Calu3 (cell line): ENCODE data around the gene RNASE3. TPM values are rescaled to one million over a fixed set of nuclear protein-coding genes. Genes with fewer than 3 reads are reported as not detected.

Source experiments
- BruUV-seq: library from RNA; stranded (reverse); fragments of 400-500 nt; replicated peaks from 2 replicates; lab custom pipeline; 2021; lab: Mats Ljungman, UMichigan
- CTCF ChIA-PET: fragments of 300-600 bp; sonication (Branson Sonifier 250); formaldehyde crosslinking; loops from one replicate; lab custom pipeline; 2022; ENCODE audit warnings: antibody characterized with exemption; lab: Charles Lee
- DNase-seq: peaks from one replicate; pipeline ENCODE4 v3.0.0; 2022
- H3K27ac Mint-ChIP-seq: one replicate; pipeline ENCODE4 v1.8.0; 2022; ENCODE audit warnings: mixed read lengths; ENCODE audit not compliant: unreplicated experiment
- H3K27me3 Mint-ChIP-seq: one replicate; pipeline ENCODE4 v1.8.0; 2022; ENCODE audit warnings: mixed read lengths; ENCODE audit not compliant: unreplicated experiment
- H3K36me3 Mint-ChIP-seq: one replicate; pipeline ENCODE4 v1.8.0; 2022; ENCODE audit warnings: mild to moderate bottlenecking, moderate library complexity, mixed read lengths; ENCODE audit not compliant: insufficient read depth, unreplicated experiment
- H3K4me1 Mint-ChIP-seq: one replicate; pipeline ENCODE4 v1.8.0; 2022; ENCODE audit warnings: mild to moderate bottlenecking, low read depth, mixed read lengths; ENCODE audit not compliant: unreplicated experiment
- H3K4me3 Mint-ChIP-seq: one replicate; pipeline ENCODE4 v1.8.0; 2022; ENCODE audit warnings: mild to moderate bottlenecking, low read depth, moderate library complexity, mixed read lengths; ENCODE audit not compliant: unreplicated experiment
- H3K9me3 Mint-ChIP-seq: one replicate; pipeline ENCODE4 v1.8.0; 2022; ENCODE audit warnings: low read depth, mixed read lengths; ENCODE audit not compliant: unreplicated experiment
- CTCF ChIP-seq: fragments of 200-600 bp; IDR thresholded peaks from one replicate; pipeline ENCODE4 v1.8.0; 2022; ENCODE audit warnings: antibody characterized with exemption; ENCODE audit not compliant: unreplicated experiment
- intact Hi-C: fragments of 100-400 bp; cut with micrococcal nuclease; formaldehyde crosslinking; loops from one replicate; pipeline ENCODE4 v1.10.0; 2022; ENCODE audit not compliant: unreplicated experiment
- total RNA-seq: library from RNA; stranded (reverse); gene quantifications from 2 replicates; pipeline ENCODE4 v1.2.3, GENCODE V29; 2022

RNASE3 gene
- total RNA-seq, 1 experiment from 2014 or later = not detected

DNA sequence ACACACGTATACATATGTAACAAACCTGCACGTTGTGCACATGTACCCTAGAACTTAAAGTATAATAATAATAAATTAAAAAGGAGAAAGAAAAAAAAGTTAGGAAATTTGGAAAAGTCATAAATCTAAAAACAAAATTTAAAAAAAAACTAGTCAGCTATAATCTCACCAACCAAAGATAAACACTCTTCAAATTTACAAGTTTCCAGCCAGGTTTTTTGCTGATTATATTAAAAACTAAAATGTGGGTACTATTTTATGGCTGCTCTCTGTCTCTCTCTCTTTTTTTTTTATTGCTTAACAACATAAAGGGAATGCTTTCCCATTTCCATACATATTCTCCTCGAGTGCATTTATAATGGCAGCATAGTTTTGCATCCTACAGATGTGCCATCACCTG, 25.0 kb upstream of the RNASE3 start:
- TF ChIP-seq CTCF = no peak
- DNase-seq = no peak
- H3K27ac Mint-ChIP-seq = no peak overlapping the region
- no TSS peak for BruUV-seq
- H3K27me3 Mint-ChIP-seq = peaks cover 48% of the 10 kb centered on the region
- no peaks in the 10 kb centered on the region for H3K4me1 Mint-ChIP-seq
- no peaks in the 10 kb centered on the region for H3K9me3 Mint-ChIP-seq
- intact Hi-C loops = no loop called here
- CTCF ChIA-PET = no interaction called here
- no peaks in the 10 kb centered on the region for H3K36me3 Mint-ChIP-seq
- H3K4me3 Mint-ChIP-seq = no peak overlapping the region

- peak; percentile 17 for DNase-seq
- CTCF ChIA-PET = no interaction called here
- no peaks in the 10 kb centered on the region for H3K4me1 Mint-ChIP-seq
Observed at GRCh38 chr14:20866963-20867362, 24.2 kb upstream of the RNASE3 start.

GRCh38 chr14:20873370-20874177, 17.6 kb upstream of the RNASE3 start:
- Mint-ChIP-seq H3K4me3 (no peak overlapping the region), H3K27ac (no peak overlapping the region)

More at GRCh38 chr14:20866963-20867362, 24.2 kb upstream of the RNASE3 start:
- BruUV-seq = no TSS peak
- no peak for TF ChIP-seq CTCF
- intact Hi-C loops = no loop called here
- no peaks in the 10 kb centered on the region for H3K36me3 Mint-ChIP-seq
- H3K27me3 Mint-ChIP-seq = peaks cover 51% of the 10 kb centered on the region
- H3K27ac Mint-ChIP-seq = no peak overlapping the region
- no peak overlapping the region for H3K4me3 Mint-ChIP-seq
- no peaks in the 10 kb centered on the region for H3K9me3 Mint-ChIP-seq

DNA sequence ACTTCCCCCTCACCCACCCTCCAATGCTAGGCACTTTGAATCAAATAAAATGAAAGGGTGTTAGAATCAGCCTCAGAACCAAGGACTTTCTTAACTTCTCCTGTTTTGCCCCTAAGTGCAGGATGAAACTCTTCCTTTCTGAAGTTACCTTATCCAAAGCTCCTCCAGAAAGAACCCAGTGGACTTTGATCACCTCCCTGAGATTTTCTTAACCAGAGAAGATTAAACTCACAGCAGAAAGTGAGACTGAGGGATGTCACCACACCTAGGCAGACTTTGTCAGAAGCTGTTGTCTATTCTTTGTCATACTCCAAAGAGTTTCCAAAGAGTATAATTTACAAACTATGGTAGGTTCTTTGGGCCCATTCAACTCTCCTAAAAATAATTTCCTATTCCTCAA, 14.2 kb upstream of the RNASE3 start:
- intact Hi-C loops = no loop called here
- no TSS peak for BruUV-seq
- Mint-ChIP-seq H3K27ac (no peak overlapping the region), H3K9me3 (no peaks in the 10 kb centered on the region), H3K27me3 (peaks cover 63% of the 10 kb centered on the region), H3K4me1 (no peaks in the 10 kb centered on the region), H3K36me3 (no peaks in the 10 kb centered on the region), H3K4me3 (no peak overlapping the region)
- DNase-seq = no peak
- CTCF ChIA-PET = no interaction called here
- no peak for TF ChIP-seq CTCF

More at GRCh38 chr14:20873370-20874177, 17.6 kb upstream of the RNASE3 start:
- Mint-ChIP-seq H3K4me1 (no peaks in the 10 kb centered on the region), H3K36me3 (no peaks in the 10 kb centered on the region), H3K9me3 (no peaks in the 10 kb centered on the region), H3K27me3 (peaks cover 65% of the 10 kb centered on the region)
- peak; percentile 39 for TF ChIP-seq CTCF
- peak; percentile 67 for DNase-seq
- CTCF ChIA-PET = interaction anchor here (1.1 kb wide), 1 partner anchor 16 kb away, joined by 3 read pairs; no protein-coding TSS in a partner anchor
- BruUV-seq = no TSS peak
- intact Hi-C loops = no loop called here
